MG63 (cell line): ENCODE data around the gene AFF3. TPM values are rescaled to one million over a fixed set of nuclear protein-coding genes. Genes with fewer than 3 reads are reported as not detected.
A peak's percentile ranks its signal among the peaks of the same experiment; 100 is the strongest.

Source experiments
- DNase-seq: peaks from one replicate; pipeline ENCODE4 v3.0.0-alpha.2; 2020
- H3K27me3 ChIP-seq: fragments of 250-450 bp; sonication (Bioruptor Pico); 2 replicates; pipeline ENCODE4 v1.5.1; 2020; ENCODE audit warnings: mild to moderate bottlenecking, moderate library complexity
- H3K36me3 ChIP-seq: fragments of 250-450 bp; sonication (Bioruptor Pico); 2 replicates; pipeline ENCODE4 v1.5.1; 2020; ENCODE audit warnings: mild to moderate bottlenecking, moderate library complexity
- H3K4me3 ChIP-seq: fragments of 250-450 bp; sonication (Bioruptor Pico); 2 replicates; pipeline ENCODE4 v1.5.1; 2020; ENCODE audit warnings: mild to moderate bottlenecking, moderate library complexity
- H3K9me3 ChIP-seq: fragments of 250-450 bp; sonication (Bioruptor Pico); 2 replicates; pipeline ENCODE4 v1.5.1; 2020; ENCODE audit warnings: mild to moderate bottlenecking, moderate library complexity
- total RNA-seq: library from RNA; depleted of rRNA; stranded (reverse); fragments of >200 nt; shearing (Covaris generic); gene quantifications from 2 replicates; pipeline ENCODE4 v1.2.3, GENCODE V29; 2014; ENCODE audit warnings: low replicate concordance

The AFF3 gene
- total RNA-seq, 1 experiment from 2014 or later: 6.1 TPM

GRCh38 chr2:99595373-99595772 lies 547.0 kb downstream of the AFF3 start:
- Histone ChIP-seq H3K4me3 (no peak overlapping the region), H3K36me3 (no peaks in the 10 kb centered on the region), H3K27me3 (no peaks in the 10 kb centered on the region), H3K9me3 (no peaks in the 10 kb centered on the region)
- DNase-seq: no peak

GRCh38 chr2:99593692-99594427 lies 548.5 kb downstream of the AFF3 start:
- Histone ChIP-seq H3K27me3 (no peaks in the 10 kb centered on the region), H3K36me3 (no peaks in the 10 kb centered on the region), H3K4me3 (no peak overlapping the region), H3K9me3 (no peaks in the 10 kb centered on the region)
- DNase-seq: no peak

- Histone ChIP-seq H3K36me3 (no peaks in the 10 kb centered on the region), H3K4me3 (no peak overlapping the region), H3K9me3 (no peaks in the 10 kb centered on the region), H3K27me3 (no peaks in the 10 kb centered on the region)
- DNase-seq: no peak
These were observed 565.6 kb downstream of the AFF3 start for GRCh38 chr2:99576775-99577174.

GRCh38 chr2:99573634-99574251 lies 568.6 kb downstream of the AFF3 start:
- H3K4me3 ChIP-seq: no peak overlapping the region
- no peaks in the 10 kb centered on the region for H3K36me3 ChIP-seq
- no peaks in the 10 kb centered on the region for H3K9me3 ChIP-seq
- no peak for DNase-seq
- no peaks in the 10 kb centered on the region for H3K27me3 ChIP-seq

- no peaks in the 10 kb centered on the region for H3K36me3 ChIP-seq
- no peaks in the 10 kb centered on the region for H3K9me3 ChIP-seq
- no peak overlapping the region for H3K4me3 ChIP-seq
- H3K27me3 ChIP-seq: no peaks in the 10 kb centered on the region
- no peak for DNase-seq
These were observed 569.8 kb downstream of the AFF3 start for GRCh38 chr2:99572373-99573164.

- H3K36me3 ChIP-seq: no peaks in the 10 kb centered on the region
- no peak for DNase-seq
- no peak overlapping the region for H3K4me3 ChIP-seq
- H3K27me3 ChIP-seq: no peaks in the 10 kb centered on the region
- H3K9me3 ChIP-seq: no peaks in the 10 kb centered on the region
These were observed 570.4 kb downstream of the AFF3 start for GRCh38 chr2:99571954-99572353.

- Histone ChIP-seq H3K36me3 (no peaks in the 10 kb centered on the region), H3K27me3 (no peaks in the 10 kb centered on the region), H3K9me3 (no peaks in the 10 kb centered on the region), H3K4me3 (no peak overlapping the region)
- no peak for DNase-seq
These were observed 570.9 kb downstream of the AFF3 start for GRCh38 chr2:99571533-99571932.

- Histone ChIP-seq H3K9me3 (no peaks in the 10 kb centered on the region), H3K36me3 (no peaks in the 10 kb centered on the region), H3K27me3 (no peaks in the 10 kb centered on the region), H3K4me3 (no peak overlapping the region)
- DNase-seq: no peak
These were observed 571.4 kb downstream of the AFF3 start for GRCh38 chr2:99571021-99571420.

- DNase-seq: no peak
- Histone ChIP-seq H3K27me3 (no peaks in the 10 kb centered on the region), H3K36me3 (no peaks in the 10 kb centered on the region), H3K4me3 (no peak overlapping the region), H3K9me3 (no peaks in the 10 kb centered on the region)
These were observed 573.0 kb downstream of the AFF3 start for GRCh38 chr2:99569386-99569785.

GRCh38 chr2:99565227-99565626 lies 577.2 kb downstream of the AFF3 start:
- no peak for DNase-seq
- no peaks in the 10 kb centered on the region for H3K36me3 ChIP-seq
- no peaks in the 10 kb centered on the region for H3K9me3 ChIP-seq
- no peaks in the 10 kb centered on the region for H3K27me3 ChIP-seq
- H3K4me3 ChIP-seq: no peak overlapping the region

GRCh38 chr2:99562516-99562915 lies 579.9 kb downstream of the AFF3 start:
- no peak for DNase-seq
- Histone ChIP-seq H3K9me3 (no peaks in the 10 kb centered on the region), H3K27me3 (no peaks in the 10 kb centered on the region), H3K4me3 (no peak overlapping the region), H3K36me3 (no peaks in the 10 kb centered on the region)

GRCh38 chr2:99561804-99562203 lies 580.6 kb downstream of the AFF3 start:
- Histone ChIP-seq H3K27me3 (no peaks in the 10 kb centered on the region), H3K9me3 (no peaks in the 10 kb centered on the region), H3K36me3 (no peaks in the 10 kb centered on the region), H3K4me3 (no peak overlapping the region)
- no peak for DNase-seq

- peak; percentile 59 for DNase-seq
- Histone ChIP-seq H3K4me3 (no peak overlapping the region), H3K27me3 (no peaks in the 10 kb centered on the region), H3K36me3 (no peaks in the 10 kb centered on the region), H3K9me3 (no peaks in the 10 kb centered on the region)
These were observed 583.2 kb downstream of the AFF3 start for GRCh38 chr2:99559075-99559662.

GRCh38 chr2:99555404-99555803 lies 587.0 kb downstream of the AFF3 start:
- H3K9me3 ChIP-seq: no peaks in the 10 kb centered on the region

GRCh38 chr2:99554871-99555270 lies 587.5 kb downstream of the AFF3 start:
- no peak overlapping the region for H3K4me3 ChIP-seq
- H3K9me3 ChIP-seq: no peaks in the 10 kb centered on the region
- no peak for DNase-seq
- H3K36me3 ChIP-seq: no peaks in the 10 kb centered on the region
- no peaks in the 10 kb centered on the region for H3K27me3 ChIP-seq

More at GRCh38 chr2:99555404-99555803, 587.0 kb downstream of the AFF3 start:
- Histone ChIP-seq H3K4me3 (no peak overlapping the region), H3K27me3 (no peaks in the 10 kb centered on the region), H3K36me3 (no peaks in the 10 kb centered on the region)
- DNase-seq: no peak

GRCh38 chr2:99554238-99554637 lies 588.2 kb downstream of the AFF3 start:
- no peak overlapping the region for H3K4me3 ChIP-seq
- no peaks in the 10 kb centered on the region for H3K27me3 ChIP-seq
- H3K9me3 ChIP-seq: no peaks in the 10 kb centered on the region
- no peaks in the 10 kb centered on the region for H3K36me3 ChIP-seq
- no peak for DNase-seq

- no peak for DNase-seq
- H3K9me3 ChIP-seq: no peaks in the 10 kb centered on the region
- no peaks in the 10 kb centered on the region for H3K36me3 ChIP-seq
- H3K4me3 ChIP-seq: no peak overlapping the region
- no peaks in the 10 kb centered on the region for H3K27me3 ChIP-seq
These were observed 589.9 kb downstream of the AFF3 start for GRCh38 chr2:99552529-99552928.
